K562 (cell line): ENCODE data around the gene NUDT22. TPM values are rescaled to one million over a fixed set of nuclear protein-coding genes. Genes with fewer than 3 reads are reported as not detected.

ENCODE experiments used
- CBX1 ChIP-seq: sonication (generic); IDR thresholded peaks from 2 replicates; pipeline ENCODE4 v1.6.1; 2016; ENCODE audit warnings: antibody characterized with exemption, low read depth, mild to moderate bottlenecking
- CBX2 ChIP-seq: fragments of 200-600 bp; sonication (generic); IDR thresholded peaks from one replicate; pipeline ENCODE4 v1.6.1; 2012; ENCODE audit warnings: mild to moderate bottlenecking, low read length, inconsistent platforms; ENCODE audit not compliant: insufficient read depth, poor library complexity, severe bottlenecking
- CREB5 ChIP-seq: fragments of 250-450 bp; sonication (Bioruptor Pico); IDR thresholded peaks from 2 replicates; pipeline ENCODE4 v1.5.0; 2020; ENCODE audit warnings: mild to moderate bottlenecking
- ELK3 ChIP-seq: fragments of 450-650 bp; formaldehyde crosslinking; IDR thresholded peaks from 2 replicates; pipeline ENCODE4 v1.4.0; 2020; ENCODE audit warnings: mild to moderate bottlenecking
- FOXM1 ChIP-seq, 2 experiments: fragments of 450-650 bp in 1 of 2; sonication (generic) in 1 of 2; formaldehyde crosslinking in 1 of 2; IDR thresholded peaks; 2 replicates each; pipeline versions ENCODE4 v1.6.1 to v1.9.0; 2017 to 2022; ENCODE audit warnings: low read depth in 2 of 2, mild to moderate bottlenecking in 2 of 2, missing genetic modification reagents in 1 of 2, moderate library complexity in 1 of 2
- GABPB1 ChIP-seq: sonication (generic); formaldehyde crosslinking; IDR thresholded peaks from 2 replicates; pipeline ENCODE4 v1.8.0; 2022; ENCODE audit warnings: mild to moderate bottlenecking, missing genetic modification reagents
- GTF2F1 ChIP-seq: IDR thresholded peaks from 2 replicates; pipeline ENCODE4 v1.6.1; 2011; ENCODE audit warnings: low read depth, low read length, improper control_type of control experiment
- KLF16 ChIP-seq: IDR thresholded peaks from 2 replicates; pipeline ENCODE4 v1.6.1; 2016; ENCODE audit warnings: antibody characterized with exemption
- L3MBTL2 ChIP-seq: fragments of 450-650 bp; IDR thresholded peaks from 2 replicates; pipeline ENCODE4 v1.6.1; 2016; ENCODE audit warnings: mild to moderate bottlenecking, moderate library complexity
- MCM5 ChIP-seq: fragments of 450-650 bp; IDR thresholded peaks from 2 replicates; pipeline ENCODE4 v1.6.1; 2016; ENCODE audit warnings: low read depth
- NKRF ChIP-seq: fragments of 450-650 bp; IDR thresholded peaks from 2 replicates; pipeline ENCODE4 v1.6.1; 2016; ENCODE audit warnings: borderline replicate concordance
- SIN3A ChIP-seq, 2 experiments: fragments of 150-350 bp in 1 of 2; IDR thresholded peaks; 2 replicates each; pipeline ENCODE4 v1.6.1; 2011 to 2016; ENCODE audit warnings: borderline replicate concordance in 2 of 2, low read depth in 2 of 2, low read length in 2 of 2, mild to moderate bottlenecking in 2 of 2, moderate library complexity in 2 of 2; ENCODE audit not compliant: control insufficient read depth in 1 of 2
- ZBTB9 ChIP-seq: fragments of 450-650 bp; formaldehyde crosslinking; IDR thresholded peaks from 2 replicates; pipeline ENCODE4 v1.4.0; 2020; ENCODE audit warnings: mild to moderate bottlenecking, moderate library complexity
- polyA plus RNA-seq, 8 experiments: library from polyadenylated mRNA; depleted of rRNA in 4 of 8; stranded (reverse) in 5 of 8; unstranded in 3 of 8; fragments of >200 nt; fragmentation: Nextera tagmentation in 2 of 8; fragmentation: Illumina TruSeq in 1 of 8; extraction: Ambion mirVana in 2 of 8; extraction: Trizol in 1 of 8; gene quantifications; 2 replicates each; pipeline versions ENCODE4 v1.2.1 to v1.2.3, GENCODE V29; 2011 to 2014; ENCODE audit warnings: inconsistent platforms in 1 of 8, missing spikeins in 1 of 8
- total RNA-seq, 7 experiments: library from RNA; depleted of rRNA in 6 of 7; stranded (reverse); fragments of >200 nt in 6 of 7; fragmentation: Illumina TruSeq in 2 of 7; extraction: Trizol in 2 of 7; gene quantifications; 2 replicates each; pipeline versions ENCODE4 v1.2.1 to v1.2.3, GENCODE V29; 2011 to 2021; ENCODE audit warnings: low replicate concordance in 1 of 7
- TF ChIP-seq, protein P1 (sequence below): sonication (generic); formaldehyde crosslinking; IDR thresholded peaks from 2 replicates; pipeline ENCODE4 v1.8.0; 2023; ENCODE audit warnings: missing genetic modification reagents, mild to moderate bottlenecking, borderline replicate concordance

The NUDT22 gene
- total and polyA plus RNA-seq, 9 of the 15 experiments (the other 6 are each of a cell fraction or from before 2014, with no cell fraction given): 6.3 to 92.6 (median 37.4) TPM

GRCh38 chr11:64240435-64241240, 14.6 kb downstream of the NUDT22 start, which contains the start of gene FKBP2 (continued):
- TF ChIP-seq, protein P1, sequence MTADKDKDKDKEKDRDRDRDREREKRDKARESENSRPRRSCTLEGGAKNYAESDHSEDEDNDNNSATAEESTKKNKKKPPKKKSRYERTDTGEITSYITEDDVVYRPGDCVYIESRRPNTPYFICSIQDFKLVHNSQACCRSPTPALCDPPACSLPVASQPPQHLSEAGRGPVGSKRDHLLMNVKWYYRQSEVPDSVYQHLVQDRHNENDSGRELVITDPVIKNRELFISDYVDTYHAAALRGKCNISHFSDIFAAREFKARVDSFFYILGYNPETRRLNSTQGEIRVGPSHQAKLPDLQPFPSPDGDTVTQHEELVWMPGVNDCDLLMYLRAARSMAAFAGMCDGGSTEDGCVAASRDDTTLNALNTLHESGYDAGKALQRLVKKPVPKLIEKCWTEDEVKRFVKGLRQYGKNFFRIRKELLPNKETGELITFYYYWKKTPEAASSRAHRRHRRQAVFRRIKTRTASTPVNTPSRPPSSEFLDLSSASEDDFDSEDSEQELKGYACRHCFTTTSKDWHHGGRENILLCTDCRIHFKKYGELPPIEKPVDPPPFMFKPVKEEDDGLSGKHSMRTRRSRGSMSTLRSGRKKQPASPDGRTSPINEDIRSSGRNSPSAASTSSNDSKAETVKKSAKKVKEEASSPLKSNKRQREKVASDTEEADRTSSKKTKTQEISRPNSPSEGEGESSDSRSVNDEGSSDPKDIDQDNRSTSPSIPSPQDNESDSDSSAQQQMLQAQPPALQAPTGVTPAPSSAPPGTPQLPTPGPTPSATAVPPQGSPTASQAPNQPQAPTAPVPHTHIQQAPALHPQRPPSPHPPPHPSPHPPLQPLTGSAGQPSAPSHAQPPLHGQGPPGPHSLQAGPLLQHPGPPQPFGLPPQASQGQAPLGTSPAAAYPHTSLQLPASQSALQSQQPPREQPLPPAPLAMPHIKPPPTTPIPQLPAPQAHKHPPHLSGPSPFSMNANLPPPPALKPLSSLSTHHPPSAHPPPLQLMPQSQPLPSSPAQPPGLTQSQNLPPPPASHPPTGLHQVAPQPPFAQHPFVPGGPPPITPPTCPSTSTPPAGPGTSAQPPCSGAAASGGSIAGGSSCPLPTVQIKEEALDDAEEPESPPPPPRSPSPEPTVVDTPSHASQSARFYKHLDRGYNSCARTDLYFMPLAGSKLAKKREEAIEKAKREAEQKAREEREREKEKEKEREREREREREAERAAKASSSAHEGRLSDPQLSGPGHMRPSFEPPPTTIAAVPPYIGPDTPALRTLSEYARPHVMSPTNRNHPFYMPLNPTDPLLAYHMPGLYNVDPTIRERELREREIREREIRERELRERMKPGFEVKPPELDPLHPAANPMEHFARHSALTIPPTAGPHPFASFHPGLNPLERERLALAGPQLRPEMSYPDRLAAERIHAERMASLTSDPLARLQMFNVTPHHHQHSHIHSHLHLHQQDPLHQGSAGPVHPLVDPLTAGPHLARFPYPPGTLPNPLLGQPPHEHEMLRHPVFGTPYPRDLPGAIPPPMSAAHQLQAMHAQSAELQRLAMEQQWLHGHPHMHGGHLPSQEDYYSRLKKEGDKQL (CRISPR knock-in tag): no peak
- TF ChIP-seq FOXM1 (IDR thresholded peaks at IDR 0.05; ENCODE audit: low read depth) (peak; percentile 86), FOXM1 (CRISPR knock-in tag; IDR thresholded peaks at IDR 0.05; ENCODE audit: low read depth) (no peak; the same call in 1 of the 2 replicates), GABPB1 (CRISPR knock-in tag) (peak; percentile 99), L3MBTL2 (peak; percentile 56), KLF16 (peak; percentile 32; the same call in 1 of the 2 replicates), CREB5 (CRISPR knock-in tag) (0 out of 2 replicates have a peak, but pooled peaks have one; percentile 81), SIN3A (IDR thresholded peaks at IDR 0.05; ENCODE audit: borderline replicate concordance in 2 of 2, control insufficient read depth in 1 of 2, low read depth in 2 of 2, low read length in 2 of 2) (peak; percentile 44 to 62; a peak in 1 of 4 replicates), ELK3 (CRISPR knock-in tag) (0 out of 2 replicates have a peak, but pooled peaks have one; percentile 9), CBX1 (0 out of 2 replicates have a peak, but pooled peaks have one; percentile 47), CBX2 (no peak), ZBTB9 (peak; percentile 66; the same call in 1 of the 2 replicates), MCM5 (no peak), GTF2F1 (0 out of 2 replicates have a peak, but pooled peaks have one; percentile 50), NKRF (peak; percentile 55)
